Measurements from ENCODE around the gene CPSF6. TPM values are rescaled to one million over a fixed set of nuclear protein-coding genes. Genes with fewer than 3 reads are reported as not detected.

The CPSF6 gene
- total and polyA plus RNA-seq, 2 of the 8 experiments (the other 6 are each of a cell fraction or from before 2014, with no cell fraction given) = 92.7 to 167 TPM

GRCh38 chr12:69258655-69259054 lies 19.3 kb downstream of the CPSF6 start:
- no peak overlapping the region for H3K4me3 ChIP-seq (ENCODE audit: extremely low read depth in 1 of 4, insufficient read depth in 2 of 4, low read depth in 3 of 4, low read length in 4 of 4)
- no peak overlapping the region for H2BK15ac ChIP-seq (ENCODE audit: low read length)
- H2AFZ ChIP-seq (ENCODE audit: low read length) = no peak overlapping the region
- H3K27ac ChIP-seq (ENCODE audit: low read depth, low read length) = no peak overlapping the region
- H2BK120ac ChIP-seq (replicated peaks; ENCODE audit: low read depth, low read length) = no peak overlapping the region
- no peak overlapping the region for H4K5ac ChIP-seq (ENCODE audit: insufficient read length, low read depth, low read length)
- no peak overlapping the region for H3K14ac ChIP-seq (ENCODE audit: insufficient read length)
- H4K91ac ChIP-seq (replicated peaks; ENCODE audit: insufficient read length, low read length) = no peak overlapping the region
- peaks cover 7 to 9% of the 10 kb centered on the region in 2 experiments for H4K20me1 ChIP-seq (replicated peaks in 1 of 2; ENCODE audit: control insufficient read depth in 1 of 2, insufficient read depth in 2 of 2, low read length in 2 of 2)
- peaks cover 0 to 52% of the 10 kb centered on the region in 2 experiments; a peak in 3 of 4 replicates for H3K79me2 ChIP-seq (ENCODE audit: control insufficient read depth in 1 of 2, insufficient read depth in 2 of 2, low read length in 2 of 2)
- no peak overlapping the region for H2BK5ac ChIP-seq (ENCODE audit: low read depth, low read length)
- no peak overlapping the region for H2BK12ac ChIP-seq (ENCODE audit: low read depth, low read length)
- no peak overlapping the region for H2AK5ac ChIP-seq (ENCODE audit: low read depth, low read length)
- TF ChIP-seq SP1 (IDR thresholded peaks at IDR 0.05; ENCODE audit: low read depth, low read length) (no peak), NANOG (IDR thresholded peaks at IDR 0.05; ENCODE audit: insufficient read depth, low read depth, low read length, poor library complexity, severe bottlenecking) (no peak), GTF2F1 (IDR thresholded peaks at IDR 0.05; ENCODE audit: borderline replicate concordance, low read depth, low read length) (no peak), JUND (IDR thresholded peaks at IDR 0.05; ENCODE audit: low read length) (no peak), EP300 (IDR thresholded peaks at IDR 0.05; ENCODE audit: borderline replicate concordance in 1 of 2, low read depth in 2 of 2, low read length in 2 of 2) (no peak), SAP30 (IDR thresholded peaks at IDR 0.05; ENCODE audit: insufficient read depth, insufficient replicate concordance, low read length) (no peak), ATF3 (IDR thresholded peaks at IDR 0.05; ENCODE audit: insufficient read depth, low read depth, low read length) (no peak), CTBP2 (IDR thresholded peaks at IDR 0.05; ENCODE audit: borderline replicate concordance, insufficient read depth, insufficient read length, low read length) (no peak), RBBP5 (IDR thresholded peaks at IDR 0.05; ENCODE audit: borderline replicate concordance, low read depth, low read length) (no peak), ASH2L (IDR thresholded peaks at IDR 0.05; ENCODE audit: low read length) (no peak), SRF (IDR thresholded peaks at IDR 0.05; ENCODE audit: low read depth, low read length) (no peak), YY1 (IDR thresholded peaks at IDR 0.05; ENCODE audit: low read depth, low read length) (no peak)
- POLR2A ChIA-PET (ENCODE audit: partially characterized antibody) = interaction anchor here (1.0 to 1.7 kb wide), 3 partner anchors 10 to 18 kb away, joined by 3 to 4 read pairs (median 4); no protein-coding TSS in a partner anchor
- H3K9me3 ChIP-seq (ENCODE audit: insufficient read depth in 2 of 2, low read depth in 1 of 2, low read length in 1 of 2) = no peaks in the 10 kb centered on the region
- H3K18ac ChIP-seq (ENCODE audit: extremely low read depth, low read length) = no peak overlapping the region
- H3K27me3 ChIP-seq (replicated peaks in 1 of 4; ENCODE audit: control insufficient read depth in 3 of 4, extremely low read depth in 1 of 4, insufficient read depth in 3 of 4, low read length in 3 of 4) = no peaks in the 10 kb centered on the region
- no peak overlapping the region for H3K4me2 ChIP-seq (ENCODE audit: insufficient read depth in 1 of 2, low read depth in 2 of 2, low read length in 2 of 2)
- no peaks in the 10 kb centered on the region for H3K23me2 ChIP-seq (ENCODE audit: low read depth, low read length)
- peaks cover 3% of the 10 kb centered on the region; the same call in 1 of the 2 replicates for H3K79me1 ChIP-seq (ENCODE audit: low read depth, low read length)
- H3K9ac ChIP-seq (replicated peaks in 1 of 4; ENCODE audit: extremely low read depth in 1 of 4, low read depth in 3 of 4, low read length in 3 of 4) = no peak overlapping the region
- WGBS, 2 experiments (ENCODE audit: extremely low coverage in 1 of 2, insufficient coverage in 1 of 2, insufficient read length in 1 of 2, insufficient replicate concordance in 2 of 2, low coverage in 1 of 2, low lambda C conversion rate in 2 of 2, missing lambda C conversion rate in 1 of 2) = 95% methylated on average over 10 of the region's 10 CpGs; no CpG with 5 or more reads in 1 of the 2 experiments
- FAIRE-seq (no peak), DNase-seq (ENCODE audit: low read depth in 1 of 2, low spot score in 2 of 2) (no peak)
- no peak overlapping the region for H3K56ac ChIP-seq (replicated peaks; ENCODE audit: insufficient read length, low read depth, low read length)
- H3K36me3 ChIP-seq (ENCODE audit: control insufficient read depth in 2 of 4, insufficient read depth in 4 of 4, low read length in 3 of 4) = peaks cover 27 to 93% (median 75%) of the 10 kb centered on the region in 4 experiments
- H3K4ac ChIP-seq (replicated peaks; ENCODE audit: insufficient read length, low read depth, low read length) = no peak overlapping the region
- no peak overlapping the region for H2BK20ac ChIP-seq (ENCODE audit: low read length)
- peak overlapping the region; percentile 88 for H4K8ac ChIP-seq (ENCODE audit: extremely low read depth, insufficient read depth, low read length)
- no peak overlapping the region for H3K23ac ChIP-seq (ENCODE audit: insufficient read length)
- H3K4me1 ChIP-seq (replicated peaks in 1 of 4; ENCODE audit: control insufficient read depth in 3 of 4, insufficient read depth in 4 of 4, low read length in 3 of 4) = no peaks in the 10 kb centered on the region
- CTCF ChIA-PET (ENCODE audit: partially characterized antibody) = interaction anchor here (0.6 to 3.6 kb wide), 4 partner anchors 16 to 1157 kb away, joined by 3 to 30 read pairs (median 5); no protein-coding TSS in a partner anchor
